Measurements from ENCODE around the gene OR2AT4.

- TF ChIP-seq POLR2A (IDR thresholded peaks at IDR 0.05): no peak
- no peak for TF ChIP-seq CTCF (IDR thresholded peaks at IDR 0.05 in 4 of 5, conservative IDR thresholded peaks at IDR 0.05 in 1 of 5)
Measured at GRCh38 chr11:75135021-75135650, 38.5 kb upstream of the OR2AT4 start.
